Body of pancreas (tissue), 4 donors: Measurements from ENCODE around the gene OR2T10.

Source experiments
- POLR2A ChIP-seq, 3 donors: fragments of 450-650 bp; IDR thresholded peaks; one replicate each; pipeline ENCODE4 v1.6.1; 2016; ENCODE audit warnings: antibody characterized with exemption in 3 of 3, mild to moderate bottlenecking in 2 of 3
- TF ChIP-seq, protein P1 (sequence below), 7 experiments: fragments of 450-650 bp in 4 of 7; fragments of 200-600 bp in 3 of 7; sonication (generic) in 3 of 7; IDR thresholded peaks; one replicate each; pipeline ENCODE4 v1.5.1; 2016 to 2019; ENCODE audit warnings: antibody characterized with exemption in 7 of 7

DNA sequence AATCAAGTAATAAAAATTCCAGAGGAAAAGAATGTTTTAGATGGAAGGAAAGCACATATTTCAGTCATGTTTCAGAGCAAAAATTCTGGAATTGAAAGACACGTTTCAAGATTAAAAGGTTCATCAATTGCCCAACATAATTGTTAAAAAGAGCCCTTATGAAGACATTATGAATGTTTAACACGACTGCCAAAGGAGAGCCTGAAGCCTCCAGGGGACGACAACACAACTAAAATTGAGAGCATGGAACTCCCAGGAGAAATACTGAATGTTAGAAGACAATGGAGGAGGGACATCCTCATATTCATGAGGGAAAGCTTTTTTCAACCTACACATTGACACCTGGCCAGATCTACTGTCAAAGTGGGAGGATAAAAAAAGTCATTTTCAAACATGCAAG, 21.4 kb upstream of the OR2T10 start:
- TF ChIP-seq, protein P1, sequence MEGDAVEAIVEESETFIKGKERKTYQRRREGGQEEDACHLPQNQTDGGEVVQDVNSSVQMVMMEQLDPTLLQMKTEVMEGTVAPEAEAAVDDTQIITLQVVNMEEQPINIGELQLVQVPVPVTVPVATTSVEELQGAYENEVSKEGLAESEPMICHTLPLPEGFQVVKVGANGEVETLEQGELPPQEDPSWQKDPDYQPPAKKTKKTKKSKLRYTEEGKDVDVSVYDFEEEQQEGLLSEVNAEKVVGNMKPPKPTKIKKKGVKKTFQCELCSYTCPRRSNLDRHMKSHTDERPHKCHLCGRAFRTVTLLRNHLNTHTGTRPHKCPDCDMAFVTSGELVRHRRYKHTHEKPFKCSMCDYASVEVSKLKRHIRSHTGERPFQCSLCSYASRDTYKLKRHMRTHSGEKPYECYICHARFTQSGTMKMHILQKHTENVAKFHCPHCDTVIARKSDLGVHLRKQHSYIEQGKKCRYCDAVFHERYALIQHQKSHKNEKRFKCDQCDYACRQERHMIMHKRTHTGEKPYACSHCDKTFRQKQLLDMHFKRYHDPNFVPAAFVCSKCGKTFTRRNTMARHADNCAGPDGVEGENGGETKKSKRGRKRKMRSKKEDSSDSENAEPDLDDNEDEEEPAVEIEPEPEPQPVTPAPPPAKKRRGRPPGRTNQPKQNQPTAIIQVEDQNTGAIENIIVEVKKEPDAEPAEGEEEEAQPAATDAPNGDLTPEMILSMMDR (IDR thresholded peaks at IDR 0.05): peak in 6 of 7 experiments; percentile 41 to 67 (median 58)
- TF ChIP-seq POLR2A (IDR thresholded peaks at IDR 0.05): no peak
